ENCODE results near the gene SLC16A10.
"Not testable (repeated sequence)": the region's sequence is repeated elsewhere in the genome, so short reads cannot be mapped to it uniquely, and the experiment has no call there.

SLC16A10 gene

GRCh38 chr6:111129013-111129412 lies 41.7 kb downstream of the SLC16A10 start:
- POLR2A ChIA-PET = interaction anchor here (0.6 kb wide), 1 partner anchor 139 kb away, joined by 3 read pairs; no protein-coding TSS in a partner anchor
- CTCF ChIA-PET = no interaction called here
- no peak for TF ChIP-seq LEF1 (IDR thresholded peaks at IDR 0.05; ENCODE audit: borderline replicate concordance)
- no peak for TF ChIP-seq FOXA1 (IDR thresholded peaks at IDR 0.05)
- TF ChIP-seq ARNT (IDR thresholded peaks at IDR 0.05) = no peak
- no peak for TF ChIP-seq PKNOX1 (IDR thresholded peaks at IDR 0.05)
- no peak for TF ChIP-seq HDGF (IDR thresholded peaks at IDR 0.05; ENCODE audit: borderline replicate concordance)
- no peak for TF ChIP-seq FOXM1 (IDR thresholded peaks at IDR 0.05; ENCODE audit: borderline replicate concordance)
- no peak for TF ChIP-seq ELF4 (IDR thresholded peaks at IDR 0.05)
- TF ChIP-seq FOXK2 (IDR thresholded peaks at IDR 0.05) = no peak
- TF ChIP-seq ZNF384 (IDR thresholded peaks at IDR 0.05) = no peak
- no peak for TF ChIP-seq CTBP1 (IDR thresholded peaks at IDR 0.05; ENCODE audit: borderline replicate concordance)
- no peak for TF ChIP-seq TARDBP (IDR thresholded peaks at IDR 0.05)
- no peak for TF ChIP-seq NFRKB (IDR thresholded peaks at IDR 0.05)
- TF ChIP-seq L3MBTL2 (conservative IDR thresholded peaks at IDR 0.05) = no peak
- TF ChIP-seq BHLHE40 (IDR thresholded peaks at IDR 0.05; ENCODE audit: borderline replicate concordance) = no peak
- no peak for TF ChIP-seq SP1 (IDR thresholded peaks at IDR 0.05)
- TF ChIP-seq SUZ12 (IDR thresholded peaks at IDR 0.05) = no peak
- no peak for DNase-seq (ENCODE audit: extremely low spot score)

- POLR2A ChIA-PET; DNase-seq (ENCODE audit: extremely low spot score); CTCF ChIA-PET: not testable (repeated sequence)
These were observed 43.7 kb downstream of the SLC16A10 start for GRCh38 chr6:111131018-111131417.

GRCh38 chr6:111132669-111133068 lies 45.4 kb downstream of the SLC16A10 start:
- CTCF ChIA-PET = interaction anchor here (0.6 kb wide), 1 partner anchor 526 kb away, joined by 3 read pairs; no protein-coding TSS in a partner anchor
- POLR2A ChIA-PET; DNase-seq (ENCODE audit: extremely low spot score): not testable (repeated sequence)

DNA sequence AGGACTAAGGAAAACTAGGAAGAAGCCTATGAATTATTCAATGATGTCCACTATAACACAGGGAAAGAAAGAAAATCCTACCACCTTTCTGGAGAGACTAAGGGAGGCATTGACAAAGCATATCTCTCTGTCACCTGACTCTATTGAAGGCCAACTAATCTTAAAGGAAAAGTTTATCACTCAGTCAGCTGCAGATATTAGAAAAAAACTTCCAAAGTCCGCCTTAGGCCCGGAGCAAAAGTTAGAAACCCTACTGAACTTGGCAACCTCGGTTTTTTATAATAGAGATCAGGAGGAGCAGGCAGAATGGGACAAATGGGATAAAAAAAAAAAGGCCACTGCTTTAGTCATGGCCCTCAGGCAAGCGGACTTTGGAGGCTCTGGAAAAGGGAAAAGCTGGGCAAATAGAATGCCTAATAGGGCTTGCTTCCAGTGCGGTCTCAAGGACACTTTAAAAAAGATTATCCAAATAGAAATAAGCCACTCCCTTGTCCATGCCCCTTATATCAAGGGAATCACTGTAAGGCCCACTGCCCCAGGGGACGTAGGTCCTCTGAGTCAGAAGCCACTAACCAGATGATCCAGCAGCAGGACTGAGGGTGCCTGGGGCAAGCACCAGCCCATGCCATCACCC lies 47.0 kb downstream of the SLC16A10 start:
- POLR2A ChIA-PET; DNase-seq (ENCODE audit: extremely low spot score); CTCF ChIA-PET: not testable (repeated sequence)

DNA sequence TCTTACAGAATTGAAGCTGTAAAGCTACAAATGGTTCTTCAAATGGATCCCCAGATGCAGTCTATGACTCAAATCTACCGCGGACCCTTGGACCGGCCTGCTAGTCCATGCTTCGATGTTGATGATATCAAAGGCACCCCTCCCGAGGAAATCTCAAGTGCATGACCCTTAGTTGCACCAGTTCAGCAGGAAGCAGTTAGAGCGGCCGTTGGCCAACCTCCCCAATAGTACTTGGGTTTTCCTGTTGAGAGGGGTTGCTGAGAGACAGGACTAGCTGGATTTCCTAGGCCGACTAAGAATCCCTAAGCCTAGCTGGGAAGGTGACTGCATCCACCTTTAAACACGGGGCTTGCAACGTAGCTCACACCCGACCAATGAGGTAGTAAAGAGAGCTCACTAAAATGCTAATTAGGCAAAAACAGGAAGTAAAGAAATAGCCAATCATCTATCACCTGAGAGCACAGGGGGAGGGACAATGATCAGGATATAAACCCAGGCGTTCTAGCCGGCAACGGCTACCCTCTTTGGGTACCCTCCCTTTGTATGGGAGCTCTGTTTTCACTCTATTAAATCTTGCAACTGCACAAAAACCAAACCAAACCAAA lies 50.3 kb downstream of the SLC16A10 start:
- DNase-seq (ENCODE audit: extremely low spot score); POLR2A ChIA-PET; CTCF ChIA-PET: not testable (repeated sequence)

DNA sequence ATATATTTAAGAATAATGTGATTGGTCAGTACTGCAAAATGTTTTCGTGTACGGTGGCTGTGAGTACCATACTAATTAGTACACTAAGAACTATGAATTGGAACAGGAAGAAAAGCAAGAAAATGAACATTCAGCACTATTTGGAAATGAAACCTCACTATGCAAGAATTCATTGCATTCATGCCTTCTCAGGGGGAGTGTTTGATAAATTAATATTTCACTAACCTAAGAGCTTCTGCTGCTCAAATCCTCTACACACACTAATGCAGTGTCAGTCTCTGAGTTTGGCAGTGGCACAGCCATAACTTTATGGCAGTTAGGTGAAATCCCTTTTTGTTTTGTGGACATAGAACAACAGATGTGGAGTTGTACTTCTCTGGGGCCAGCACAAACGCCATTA lies 60.1 kb downstream of the SLC16A10 start:
- CTCF ChIA-PET = no interaction called here
- POLR2A ChIA-PET = no interaction called here
- TF ChIP-seq FOXM1 (IDR thresholded peaks at IDR 0.05; ENCODE audit: borderline replicate concordance) (no peak), NFRKB (IDR thresholded peaks at IDR 0.05) (no peak), PKNOX1 (IDR thresholded peaks at IDR 0.05) (no peak), ZNF384 (IDR thresholded peaks at IDR 0.05) (no peak), ARNT (IDR thresholded peaks at IDR 0.05) (no peak), LEF1 (IDR thresholded peaks at IDR 0.05; ENCODE audit: borderline replicate concordance) (no peak), TARDBP (IDR thresholded peaks at IDR 0.05) (no peak), CTBP1 (IDR thresholded peaks at IDR 0.05; ENCODE audit: borderline replicate concordance) (no peak), SUZ12 (IDR thresholded peaks at IDR 0.05) (no peak), FOXK2 (IDR thresholded peaks at IDR 0.05) (no peak), FOXA1 (IDR thresholded peaks at IDR 0.05) (no peak), ELF4 (IDR thresholded peaks at IDR 0.05) (no peak), HDGF (IDR thresholded peaks at IDR 0.05; ENCODE audit: borderline replicate concordance) (no peak), L3MBTL2 (conservative IDR thresholded peaks at IDR 0.05) (no peak)
- DNase-seq (ENCODE audit: extremely low spot score) = no peak

DNA sequence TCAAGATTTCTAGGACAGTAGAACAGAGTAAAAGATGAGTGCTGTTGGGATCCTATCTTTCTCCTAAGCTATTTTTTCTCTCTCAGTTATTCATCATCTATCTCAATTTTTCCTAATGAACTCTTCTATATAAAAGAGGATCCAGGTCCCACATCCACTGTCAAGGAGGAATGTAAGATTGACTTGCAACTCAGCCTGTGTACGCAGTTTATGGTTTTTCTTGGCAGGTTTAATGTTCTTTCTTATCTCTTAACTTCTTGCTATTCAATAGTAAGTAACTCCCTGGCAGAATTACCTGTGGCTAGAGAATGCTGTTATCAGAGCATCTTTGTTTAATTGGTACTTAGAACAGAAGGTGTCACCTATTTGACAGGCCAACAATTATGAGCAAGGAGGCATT lies 60.8 kb downstream of the SLC16A10 start:
- no peak for DNase-seq (ENCODE audit: extremely low spot score)
- ChIA-PET CTCF (no interaction called here), POLR2A (no interaction called here)
- TF ChIP-seq BHLHE40 (IDR thresholded peaks at IDR 0.05; ENCODE audit: borderline replicate concordance) = no peak
- no peak for TF ChIP-seq NFRKB (IDR thresholded peaks at IDR 0.05)
- TF ChIP-seq L3MBTL2 (conservative IDR thresholded peaks at IDR 0.05) = no peak
- TF ChIP-seq PKNOX1 (IDR thresholded peaks at IDR 0.05) = no peak
- no peak for TF ChIP-seq ZNF384 (IDR thresholded peaks at IDR 0.05)
- no peak for TF ChIP-seq FOXK2 (IDR thresholded peaks at IDR 0.05)
- no peak for TF ChIP-seq FOXA1 (IDR thresholded peaks at IDR 0.05)
- no peak for TF ChIP-seq CTBP1 (IDR thresholded peaks at IDR 0.05; ENCODE audit: borderline replicate concordance)
- TF ChIP-seq HDGF (IDR thresholded peaks at IDR 0.05; ENCODE audit: borderline replicate concordance) = no peak
- TF ChIP-seq ELF4 (IDR thresholded peaks at IDR 0.05) = no peak
